Umbilical cord (tissue), 2 donors: ENCODE results near the gene LRRC8E. TPM values are rescaled to one million over a fixed set of nuclear protein-coding genes. Genes with fewer than 3 reads are reported as not detected.
"Not testable (repeated sequence)": the region's sequence is repeated elsewhere in the genome, so short reads cannot be mapped to it uniquely, and the experiment has no call there.

Experiments
- DNase-seq: peaks from one replicate; pipeline ENCODE4 v3.0.0-alpha.2; 2015; ENCODE audit warnings: low spot score
- total RNA-seq: library from RNA; depleted of rRNA; stranded (reverse); fragments of >200 nt; gene quantifications from one replicate; pipeline ENCODE4 v1.2.3, GENCODE V29; 2014; ENCODE audit warnings: low replicate concordance; ENCODE audit not compliant: insufficient read depth

Gene LRRC8E
- total RNA-seq, 1 donor from 2014 or later = 0.48 TPM

GRCh38 chr19:7930030-7930429, 41.7 kb downstream of the LRRC8E start:
- not testable (repeated sequence) for DNase-seq

- DNase-seq = no peak
Measured at GRCh38 chr19:7930765-7931164, 42.5 kb downstream of the LRRC8E start.

GRCh38 chr19:7931221-7932061, 43.1 kb downstream of the LRRC8E start:
- no peak for DNase-seq

GRCh38 chr19:7932276-7932929, 44.1 kb downstream of the LRRC8E start:
- no peak for DNase-seq

- no peak for DNase-seq
Measured at GRCh38 chr19:7932930-7933300, 44.6 kb downstream of the LRRC8E start.

GRCh38 chr19:7933411-7933810, 45.1 kb downstream of the LRRC8E start:
- no peak for DNase-seq

- no peak for DNase-seq
Measured at GRCh38 chr19:7933828-7934725, 45.8 kb downstream of the LRRC8E start.

- no peak for DNase-seq
Measured at GRCh38 chr19:7934766-7935165, 46.5 kb downstream of the LRRC8E start.

- no peak for DNase-seq
Measured at GRCh38 chr19:7940841-7941240, 52.5 kb downstream of the LRRC8E start.

GRCh38 chr19:7941895-7942596, 53.7 kb downstream of the LRRC8E start:
- DNase-seq = no peak

- no peak for DNase-seq
Measured at GRCh38 chr19:7942981-7943443, 54.7 kb downstream of the LRRC8E start.

GRCh38 chr19:7943444-7944176, 55.3 kb downstream of the LRRC8E start, which contains the start of gene TIMM44:
Gene TIMM44 (minus strand): TSS chr19:7943666. CDS start chr19:7943651, 15 bp downstream.
- peak; percentile 100 for DNase-seq

- peak; percentile 94 for DNase-seq
Measured at GRCh38 chr19:7944177-7944761, 56.0 kb downstream of the LRRC8E start.

- no peak for DNase-seq
Measured at GRCh38 chr19:7947939-7948338, 59.6 kb downstream of the LRRC8E start.

Other genes with a start within 250 kb of the LRRC8E start
- not detected for gene RETN, start 219.5 kb upstream of the LRRC8E start, total RNA-seq
- 0.96 TPM for gene MCEMP1, start 211.4 kb upstream of the LRRC8E start, total RNA-seq
- gene TRAPPC5, start 207.7 kb upstream of the LRRC8E start, total RNA-seq = 19.3 TPM
- gene FCER2, start 186.4 kb upstream of the LRRC8E start, total RNA-seq = not detected
- gene CLEC4G, start 156.4 kb upstream of the LRRC8E start, total RNA-seq = 1.2 TPM
- 17.8 TPM for gene CD209, start 141.0 kb upstream of the LRRC8E start, total RNA-seq
- 1.7 TPM for gene CLEC4M, start 125.3 kb upstream of the LRRC8E start, total RNA-seq
- 11.6 TPM for gene EVI5L, start 58.3 kb upstream of the LRRC8E start, total RNA-seq
- 0.96 TPM for gene PRR36, start 14.1 kb upstream of the LRRC8E start, total RNA-seq
- 9.6 TPM for gene MAP2K7, start 15.4 kb downstream of the LRRC8E start, total RNA-seq
- gene TGFBR3L, start 26.3 kb downstream of the LRRC8E start, total RNA-seq = not detected
- gene SNAPC2, start 31.8 kb downstream of the LRRC8E start, total RNA-seq = 8.9 TPM
- 6.0 TPM for gene CTXN1, start 37.6 kb downstream of the LRRC8E start, total RNA-seq
- gene TIMM44, start 55.2 kb downstream of the LRRC8E start, total RNA-seq = 58.0 TPM
- 16.1 TPM for gene ELAVL1, start 117.1 kb downstream of the LRRC8E start, total RNA-seq
- not detected for gene CCL25, start 164.2 kb downstream of the LRRC8E start, total RNA-seq